Cerebellar cortex (tissue), 1 donor: ENCODE measurements around the gene GBF1.
"Not testable (repeated sequence)": the region's sequence is repeated elsewhere in the genome, so short reads cannot be mapped to it uniquely, and the experiment has no call there.

Source experiments
- DNase-seq: peaks from one replicate; pipeline ENCODE4 v3.0.0-alpha.2; 2015; ENCODE audit warnings: low spot score

The GBF1 gene, protein sequence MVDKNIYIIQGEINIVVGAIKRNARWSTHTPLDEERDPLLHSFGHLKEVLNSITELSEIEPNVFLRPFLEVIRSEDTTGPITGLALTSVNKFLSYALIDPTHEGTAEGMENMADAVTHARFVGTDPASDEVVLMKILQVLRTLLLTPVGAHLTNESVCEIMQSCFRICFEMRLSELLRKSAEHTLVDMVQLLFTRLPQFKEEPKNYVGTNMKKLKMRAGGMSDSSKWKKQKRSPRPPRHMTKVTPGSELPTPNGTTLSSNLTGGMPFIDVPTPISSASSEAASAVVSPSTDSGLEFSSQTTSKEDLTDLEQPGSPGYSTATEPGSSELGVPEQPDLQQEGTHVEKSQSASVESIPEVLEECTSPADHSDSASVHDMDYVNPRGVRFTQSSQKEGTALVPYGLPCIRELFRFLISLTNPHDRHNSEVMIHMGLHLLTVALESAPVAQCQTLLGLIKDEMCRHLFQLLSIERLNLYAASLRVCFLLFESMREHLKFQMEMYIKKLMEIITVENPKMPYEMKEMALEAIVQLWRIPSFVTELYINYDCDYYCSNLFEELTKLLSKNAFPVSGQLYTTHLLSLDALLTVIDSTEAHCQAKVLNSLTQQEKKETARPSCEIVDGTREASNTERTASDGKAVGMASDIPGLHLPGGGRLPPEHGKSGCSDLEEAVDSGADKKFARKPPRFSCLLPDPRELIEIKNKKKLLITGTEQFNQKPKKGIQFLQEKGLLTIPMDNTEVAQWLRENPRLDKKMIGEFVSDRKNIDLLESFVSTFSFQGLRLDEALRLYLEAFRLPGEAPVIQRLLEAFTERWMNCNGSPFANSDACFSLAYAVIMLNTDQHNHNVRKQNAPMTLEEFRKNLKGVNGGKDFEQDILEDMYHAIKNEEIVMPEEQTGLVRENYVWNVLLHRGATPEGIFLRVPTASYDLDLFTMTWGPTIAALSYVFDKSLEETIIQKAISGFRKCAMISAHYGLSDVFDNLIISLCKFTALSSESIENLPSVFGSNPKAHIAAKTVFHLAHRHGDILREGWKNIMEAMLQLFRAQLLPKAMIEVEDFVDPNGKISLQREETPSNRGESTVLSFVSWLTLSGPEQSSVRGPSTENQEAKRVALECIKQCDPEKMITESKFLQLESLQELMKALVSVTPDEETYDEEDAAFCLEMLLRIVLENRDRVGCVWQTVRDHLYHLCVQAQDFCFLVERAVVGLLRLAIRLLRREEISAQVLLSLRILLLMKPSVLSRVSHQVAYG (N-terminal part only)

DNA sequence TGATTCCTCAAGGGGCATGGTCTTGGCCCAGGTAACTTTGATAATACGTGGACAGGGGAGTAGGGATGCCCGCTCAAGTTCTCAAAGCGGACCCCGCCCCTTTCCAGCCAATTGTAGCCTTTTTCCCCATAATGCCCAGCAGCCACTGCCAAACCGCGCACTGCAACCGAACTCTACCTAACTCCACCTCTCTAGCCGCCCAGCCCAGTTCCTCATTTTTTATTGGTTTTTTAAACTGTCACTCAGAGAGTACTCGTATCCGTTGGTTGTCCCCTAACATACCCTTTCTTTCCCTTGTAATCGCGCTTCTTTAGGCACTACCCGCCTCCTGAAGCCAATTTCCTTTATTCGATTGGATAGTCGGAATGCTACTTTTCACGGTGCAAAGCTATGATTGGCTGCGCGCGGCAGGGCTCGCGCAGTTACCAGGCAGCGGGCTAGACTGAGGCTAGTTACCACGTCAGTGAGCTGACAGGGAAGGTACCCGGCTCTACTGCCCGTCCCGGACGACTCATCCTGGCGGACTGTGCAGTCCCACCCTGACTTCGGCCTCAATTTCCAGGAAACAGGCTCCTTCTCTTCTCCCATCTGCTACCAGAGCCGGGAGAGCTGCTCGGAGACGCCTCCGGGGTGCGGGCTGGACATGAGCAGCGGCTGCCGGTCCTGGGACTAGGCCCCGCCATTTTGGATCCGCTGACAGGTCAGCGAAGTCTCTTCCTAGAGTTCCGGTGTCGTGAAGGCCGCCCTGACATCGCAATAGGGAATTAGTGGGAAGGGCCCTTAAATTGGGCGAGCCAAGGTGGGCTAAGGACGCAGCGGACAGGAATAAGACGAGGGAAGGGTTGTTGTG lies at the start of gene GBF1:
TSS of gene GBF1 (plus strand) at position 451 of the 850 bp plus-strand sequence. CDS start 13,407 bp downstream, outside the sequence.
- peak; percentile 100 for DNase-seq

DNA sequence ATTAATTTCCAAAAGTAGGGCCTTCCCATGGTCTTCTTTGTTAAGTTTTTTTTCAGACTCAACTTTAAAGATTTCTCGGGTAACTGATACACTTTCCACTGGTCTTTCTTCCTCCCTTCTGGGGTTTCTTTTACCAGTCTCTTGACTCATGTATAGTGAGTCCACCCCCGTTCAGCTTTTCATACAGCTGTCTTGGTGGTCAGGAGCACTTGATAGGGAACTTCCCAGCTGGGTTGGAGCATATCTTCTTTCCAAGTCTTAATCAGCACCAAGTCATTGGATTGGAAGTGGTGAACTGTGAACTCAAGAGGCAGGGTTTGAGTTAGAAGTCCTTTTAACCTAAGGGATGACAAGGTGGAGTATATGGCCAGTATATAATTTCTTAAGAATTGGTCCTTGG lies 48.4 kb upstream of the GBF1 start:
- no peak for DNase-seq

DNA sequence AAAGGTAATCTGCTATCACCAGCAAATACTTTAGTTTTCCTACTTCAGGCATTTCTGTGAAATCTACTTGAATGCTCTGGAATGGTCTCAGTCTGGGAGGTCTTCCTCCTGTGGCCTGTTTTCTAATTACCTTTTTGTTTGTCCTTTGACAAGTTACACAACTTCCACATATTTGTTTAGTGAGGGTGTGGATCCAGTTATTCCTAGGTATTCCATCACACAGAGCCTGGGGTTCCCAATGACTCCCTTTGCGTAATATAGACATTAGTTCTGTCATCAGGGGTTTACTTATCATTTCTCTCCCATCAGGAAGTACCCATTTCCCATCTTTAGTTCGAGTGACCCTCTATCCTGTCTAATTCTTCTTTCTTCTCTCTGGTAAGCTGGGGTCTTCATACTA lies 47.3 kb upstream of the GBF1 start:
- no peak for DNase-seq

DNA sequence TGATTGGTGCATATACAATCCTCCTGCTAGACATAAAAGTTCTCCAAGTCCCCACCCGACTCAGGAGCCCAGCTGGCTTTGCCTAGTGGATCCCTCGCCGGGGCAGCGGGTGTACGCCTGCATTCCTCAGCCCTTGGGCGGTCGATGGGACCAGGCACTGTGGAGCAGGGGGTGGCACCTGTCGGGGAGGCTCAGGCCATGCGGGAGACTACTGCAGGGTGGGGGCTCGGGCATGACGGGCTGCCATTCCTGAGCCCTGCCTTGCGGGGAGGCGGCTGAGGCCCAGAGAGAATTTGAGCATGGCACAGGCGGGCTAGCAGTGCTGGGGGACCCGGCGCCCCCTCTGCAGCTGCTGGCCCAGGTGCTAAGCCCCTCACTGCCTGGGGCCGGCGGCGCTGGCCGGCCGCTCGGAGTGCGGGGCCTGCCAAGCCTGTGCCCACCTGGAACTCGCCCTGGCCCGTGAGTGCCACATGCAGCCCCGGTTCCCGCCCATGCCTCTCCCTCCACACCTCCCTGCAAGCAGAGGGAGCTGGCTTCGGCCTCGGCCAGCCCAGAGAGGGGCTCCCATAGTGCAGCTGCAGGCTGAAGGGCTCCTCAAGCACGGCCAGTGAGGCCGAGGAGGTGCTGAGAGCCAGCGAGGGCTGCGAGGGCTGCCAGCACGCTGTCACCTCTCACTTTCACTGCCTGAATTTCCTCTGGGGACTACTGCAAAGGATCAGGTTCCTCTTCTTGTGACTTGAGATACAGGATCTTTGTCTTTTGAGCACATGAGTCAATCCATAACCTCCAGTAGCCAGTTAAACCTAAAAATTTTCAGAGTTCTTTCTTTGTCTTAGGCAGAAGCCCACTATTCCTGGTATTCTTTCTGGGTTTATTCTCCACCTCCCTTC lies 44.3 kb upstream of the GBF1 start:
- DNase-seq, result no peak

DNA sequence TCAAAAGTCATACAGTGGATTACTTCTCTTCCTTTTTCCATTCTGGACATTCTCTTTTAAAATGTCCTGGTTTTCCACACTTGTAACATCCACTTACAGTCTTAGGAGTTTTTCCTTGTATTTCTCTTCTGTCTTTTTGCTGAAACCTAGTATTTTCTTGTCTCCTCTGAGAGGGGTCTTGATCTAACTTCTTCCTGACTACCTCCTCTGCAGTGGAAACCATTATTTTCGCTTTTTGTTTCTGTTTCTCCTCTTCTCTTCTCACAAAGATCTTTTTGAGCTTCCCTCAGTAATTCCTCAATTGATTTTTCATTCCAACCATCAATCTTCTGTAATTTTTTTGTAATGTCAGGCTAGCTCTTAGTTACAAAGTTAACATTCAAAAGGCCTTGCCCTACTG lies 42.9 kb upstream of the GBF1 start:
- no peak for DNase-seq

DNA sequence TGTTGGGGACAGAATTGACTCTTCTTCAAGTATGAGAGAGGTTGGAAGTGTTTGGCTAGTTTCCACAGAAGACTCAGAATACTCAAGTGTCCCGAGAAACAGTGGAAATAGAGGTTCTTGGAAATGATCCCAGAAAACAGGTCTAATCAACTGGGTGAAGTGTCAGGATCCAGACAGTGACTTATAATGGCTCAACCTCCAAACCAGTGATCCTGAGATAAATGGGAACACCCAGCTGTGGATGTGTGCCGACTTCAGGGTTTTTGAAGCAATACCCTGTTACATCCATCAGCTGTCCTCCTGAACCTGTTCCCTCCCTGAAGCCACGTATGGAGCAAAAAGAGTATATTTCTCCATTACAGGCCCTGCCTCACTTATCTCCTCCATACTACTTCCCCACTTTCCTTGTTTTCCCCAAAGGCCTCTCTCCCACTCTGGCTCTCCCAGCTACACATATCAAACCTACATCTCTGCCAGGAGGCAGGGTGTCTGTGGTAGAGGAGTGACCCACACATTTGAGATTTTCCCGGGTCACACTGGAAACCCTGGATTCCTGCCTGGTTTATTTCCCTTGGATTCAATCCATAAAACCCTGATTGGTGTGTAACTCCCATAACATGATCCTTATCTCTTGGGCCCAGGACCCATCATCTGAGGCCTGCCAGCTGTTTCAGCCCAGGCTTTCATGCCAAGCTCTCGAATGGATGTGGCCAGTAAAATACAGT lies 36.9 kb upstream of the GBF1 start:
- DNase-seq, result no peak

DNA sequence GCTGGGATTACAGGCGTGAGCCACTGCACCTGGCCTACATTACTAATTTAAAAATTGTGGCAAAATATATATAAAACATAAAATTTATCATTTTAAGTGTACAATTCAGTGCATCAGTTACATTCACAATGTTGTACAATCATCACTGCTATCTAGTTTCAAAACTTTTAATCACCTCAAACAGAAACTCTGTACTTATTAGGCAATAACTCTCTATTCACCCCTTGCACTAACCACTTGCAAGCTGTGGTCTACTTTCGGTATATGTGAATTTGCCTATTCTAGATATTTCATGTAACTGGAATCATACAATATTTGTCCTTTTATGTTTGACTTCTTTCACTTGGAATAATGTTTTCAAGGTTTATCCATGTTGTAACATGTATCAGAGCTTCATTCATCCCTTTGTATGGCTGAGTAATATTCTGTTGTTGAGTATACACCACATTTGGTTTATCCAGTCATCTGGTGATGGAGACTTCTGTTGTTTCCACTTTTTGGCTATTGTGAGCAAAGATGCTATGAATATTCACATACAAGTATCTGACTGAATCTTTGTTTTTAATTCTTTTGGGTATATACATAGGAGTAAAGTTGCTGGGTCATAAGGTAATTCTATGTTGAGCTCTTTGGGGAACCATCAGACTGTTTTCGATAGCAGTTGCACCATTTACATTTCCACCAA lies 33.6 kb upstream of the GBF1 start:
- no peak for DNase-seq

DNA sequence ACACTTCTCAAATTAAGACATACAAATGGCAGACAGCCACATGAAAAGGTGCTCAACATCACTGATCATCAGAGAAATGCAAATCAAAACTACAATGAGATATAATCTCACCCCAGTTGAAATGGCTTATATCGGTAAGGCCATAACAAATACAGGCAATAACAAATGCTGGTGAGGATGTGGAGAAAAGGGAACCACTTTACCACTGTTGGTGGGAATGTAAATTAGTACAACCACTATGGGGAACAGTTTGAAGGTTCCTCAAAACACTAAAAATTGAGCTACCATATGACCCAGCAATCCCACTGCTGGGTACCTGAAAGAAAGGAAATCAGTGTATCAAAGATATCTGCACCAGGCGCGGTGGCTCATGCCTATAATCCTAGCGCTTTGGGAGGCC lies 31.7 kb upstream of the GBF1 start:
- DNase-seq, result not testable (repeated sequence)

DNA sequence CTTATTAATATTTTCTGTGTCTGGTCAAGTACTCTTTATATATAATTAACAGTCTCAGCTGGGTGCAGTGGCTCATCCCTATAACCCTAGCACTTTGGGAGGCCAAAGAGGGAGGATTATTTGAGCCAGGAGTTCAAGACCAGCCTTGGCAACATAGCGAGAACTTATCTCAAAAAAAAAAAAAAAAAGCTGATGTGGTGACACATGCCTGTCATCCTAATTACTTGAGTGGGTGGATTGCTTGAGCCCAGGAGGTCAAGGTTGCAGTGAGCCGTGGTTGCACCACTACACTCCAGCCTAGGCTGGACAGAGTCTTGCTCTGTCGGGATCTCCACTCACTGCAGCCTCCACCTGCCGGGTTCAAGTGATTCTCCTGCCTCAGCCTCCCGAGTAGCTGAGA lies 26.0 kb upstream of the GBF1 start:
- no peak for DNase-seq

DNA sequence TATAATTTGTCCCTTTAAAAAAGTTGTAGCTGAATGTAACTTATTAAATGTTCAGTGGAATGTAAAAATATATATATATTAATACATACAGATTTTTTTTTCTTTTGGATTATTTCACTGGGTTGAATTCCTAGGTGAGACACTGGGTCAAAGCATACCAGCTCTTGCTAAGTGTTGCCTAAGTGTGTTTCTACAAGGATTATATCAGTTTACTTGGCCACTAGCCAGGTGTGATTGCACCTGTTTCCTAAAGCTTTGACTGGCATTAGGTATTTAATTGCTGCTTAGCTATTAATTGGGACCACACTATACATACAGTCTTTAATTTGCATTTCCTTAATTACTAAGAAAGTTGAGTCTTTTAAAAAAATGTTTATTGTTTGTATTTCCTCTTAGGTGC lies 24.7 kb upstream of the GBF1 start:
- no peak for DNase-seq

DNA sequence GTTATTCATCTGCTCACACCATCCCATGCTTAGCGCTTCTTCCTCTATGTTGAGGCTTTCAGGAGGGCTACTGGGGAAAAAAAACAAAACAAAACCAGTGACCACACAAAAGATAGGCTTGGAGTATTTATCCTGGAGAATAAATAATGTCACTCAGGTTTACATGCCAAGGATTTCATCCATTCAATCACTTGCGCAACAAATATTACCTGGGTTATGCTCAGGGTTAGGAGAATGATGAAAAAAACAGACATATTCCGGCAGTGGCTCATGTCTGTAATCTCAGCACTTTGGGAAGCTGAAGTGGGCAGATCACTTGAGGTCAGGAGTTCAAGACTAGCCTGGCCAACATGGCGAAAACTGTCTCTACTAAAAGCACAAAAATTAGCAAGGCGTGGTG lies 22.5 kb upstream of the GBF1 start:
- DNase-seq, result no peak

DNA sequence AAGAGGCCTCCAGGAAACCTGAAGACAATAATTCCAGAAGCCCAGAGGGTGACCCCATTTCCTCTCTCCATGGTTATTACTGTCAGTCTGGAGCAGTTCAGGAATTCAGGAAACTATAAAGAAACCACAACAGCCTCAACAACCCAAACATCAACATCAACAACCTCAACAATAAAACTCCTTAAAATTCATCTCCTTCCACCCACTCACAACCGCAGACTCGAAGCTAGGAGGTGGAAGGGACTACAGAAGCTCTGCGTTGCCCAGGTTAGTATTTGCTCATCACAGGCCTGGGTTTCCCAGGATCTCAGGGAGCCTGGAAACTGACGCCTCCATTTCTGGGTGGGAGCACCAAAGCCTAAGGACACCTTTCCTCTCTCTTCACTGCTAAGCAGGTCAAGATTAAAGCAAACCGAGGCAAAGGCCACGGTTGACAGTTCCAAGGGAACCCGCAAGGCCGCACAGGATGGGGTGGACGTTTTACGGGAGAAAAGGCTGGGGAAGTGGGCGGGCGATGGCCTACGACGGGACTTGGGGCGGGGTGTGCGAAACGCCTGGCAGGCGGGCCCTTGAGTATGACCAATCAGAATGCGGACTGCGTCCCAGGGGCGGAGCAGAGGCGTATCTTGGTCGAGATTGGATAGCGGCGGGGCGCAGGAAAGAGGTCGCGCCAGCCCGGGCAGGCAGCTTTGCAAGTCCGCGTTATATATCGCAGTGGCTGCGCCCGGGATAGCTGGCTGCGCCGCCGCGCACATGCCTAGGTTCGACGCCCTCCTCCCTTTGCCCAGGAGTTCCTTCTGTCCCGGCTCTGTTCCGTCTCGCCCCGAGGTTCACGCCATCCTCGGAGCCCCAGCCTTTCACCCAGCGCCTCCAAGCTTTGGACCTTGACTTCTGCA lies 19.4 kb upstream of the GBF1 start, which contains the start of gene ELOVL3:
TSS of gene ELOVL3 (plus strand) at position 654 of the 896 bp plus-strand sequence. CDS start 250 bp downstream, outside the sequence.
- peak; percentile 97 for DNase-seq

DNA sequence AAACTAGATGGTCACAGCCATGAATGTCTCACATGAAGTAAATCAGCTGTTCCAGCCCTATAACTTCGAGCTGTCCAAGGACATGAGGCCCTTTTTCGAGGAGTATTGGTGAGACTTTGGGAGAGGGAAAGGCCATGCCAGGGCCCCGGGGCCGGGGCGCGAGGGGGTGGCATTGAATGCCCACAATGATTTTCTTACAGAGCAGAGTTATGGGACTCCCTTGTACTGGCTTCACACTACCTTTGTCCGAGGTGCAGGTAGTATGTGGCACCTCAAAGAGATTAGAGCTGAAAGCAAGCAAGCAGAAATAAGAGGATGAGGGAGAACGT lies 18.8 kb upstream of the GBF1 start:
- no peak for DNase-seq

DNA sequence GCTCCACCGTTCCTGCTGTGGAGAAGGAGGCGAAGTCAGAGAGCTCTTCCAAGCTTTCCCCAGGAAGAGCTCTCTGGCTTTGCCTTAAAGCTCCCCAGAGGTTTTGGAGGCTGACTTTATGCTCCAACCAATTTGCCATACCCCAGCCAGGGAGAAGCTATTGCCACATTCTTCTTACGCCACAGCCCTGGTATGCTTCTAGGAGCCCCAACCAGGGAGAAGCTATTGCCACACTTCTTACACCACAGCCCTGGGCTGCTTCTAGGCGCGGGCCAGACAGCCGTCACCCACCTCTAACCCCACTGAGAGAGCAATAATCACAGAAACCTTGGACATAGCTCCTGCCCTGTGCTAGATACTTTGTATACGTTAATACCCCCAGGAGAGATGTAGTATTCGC lies 18.3 kb upstream of the GBF1 start:
- no peak for DNase-seq

DNA sequence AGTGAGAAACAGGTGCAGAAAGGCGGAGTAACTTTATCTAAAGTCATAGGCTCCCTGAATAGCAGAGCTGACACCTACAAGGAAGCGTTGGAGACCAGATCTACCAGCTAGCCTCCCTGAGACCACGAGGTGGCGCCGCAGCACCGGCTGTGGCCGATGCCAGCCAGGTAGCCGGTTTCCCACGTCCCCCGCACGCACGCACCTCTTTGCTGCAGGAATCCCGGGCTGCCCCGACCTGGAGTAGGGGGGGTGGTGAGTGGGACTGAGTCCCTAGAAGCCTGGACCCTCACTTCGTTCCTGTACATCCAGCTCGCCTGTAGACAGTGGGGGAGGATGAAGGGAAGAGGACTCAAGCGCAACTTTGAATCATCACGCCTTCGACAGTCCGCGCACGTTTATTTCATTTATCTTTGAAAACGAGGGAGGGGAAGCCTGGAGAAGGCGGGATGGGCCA lies 15.5 kb upstream of the GBF1 start:
- DNase-seq, result peak; percentile 84

DNA sequence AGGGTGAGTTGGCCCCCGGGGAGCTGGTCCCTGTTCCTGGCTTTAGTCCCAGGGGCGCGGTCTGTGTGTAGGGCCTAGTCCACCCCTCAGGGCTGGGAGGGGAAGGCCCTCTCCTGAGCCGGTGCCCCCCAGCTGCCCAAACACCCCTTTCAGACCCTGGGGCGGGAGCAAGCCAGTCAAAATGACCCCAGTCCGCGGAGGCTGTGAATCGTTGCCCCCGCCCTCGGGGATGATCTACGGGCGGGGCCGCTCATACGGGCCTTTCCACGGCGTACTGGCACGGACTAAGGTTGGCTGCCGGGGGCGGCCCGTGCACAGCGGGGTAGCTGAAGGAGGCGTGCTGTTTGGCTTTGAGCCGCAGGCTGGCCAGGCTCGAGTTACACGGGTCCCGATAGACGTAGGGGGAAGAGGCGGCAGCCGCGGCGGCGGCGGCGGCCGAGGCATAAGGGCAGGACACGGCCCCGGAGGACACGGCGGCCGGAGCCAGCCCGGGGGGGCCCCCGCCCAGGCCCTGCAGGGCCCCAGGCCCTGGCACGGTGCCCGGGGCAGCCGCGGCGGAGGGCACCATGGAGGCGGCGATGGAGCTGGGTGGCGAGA lies 15.0 kb upstream of the GBF1 start:
- DNase-seq, result no peak

DNA sequence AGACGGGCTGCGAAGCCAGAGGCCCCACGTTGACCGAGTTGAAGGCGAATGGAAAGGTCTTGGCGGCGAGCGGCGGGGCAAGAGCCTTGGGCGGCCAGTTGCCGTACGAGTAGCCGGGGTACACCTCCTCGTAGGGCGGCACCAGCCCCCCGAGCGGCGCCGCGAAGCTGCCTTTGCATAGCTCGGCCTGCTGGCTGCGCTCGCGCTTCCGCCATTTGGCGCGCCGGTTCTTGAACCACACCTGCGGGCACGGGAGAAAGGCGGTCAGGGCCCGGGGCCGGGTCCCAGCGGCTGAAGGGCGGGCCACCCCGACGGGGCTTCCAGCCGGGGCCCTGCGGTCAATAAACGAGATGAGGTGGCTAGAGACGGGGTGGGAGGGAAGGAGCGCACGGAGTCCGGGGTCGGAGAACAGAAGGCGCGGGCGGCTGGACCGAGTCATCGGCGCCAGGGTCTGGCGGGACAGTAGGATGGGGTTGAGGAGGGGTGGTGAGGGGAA lies 14.4 kb upstream of the GBF1 start:
- DNase-seq, result no peak
